Thyroid gland (tissue), 4 donors: ENCODE measurements around the gene CCDC34. TPM values are rescaled to one million over a fixed set of nuclear protein-coding genes. Genes with fewer than 3 reads are reported as not detected.

Source experiments
- DNase-seq, 2 donors: peaks; one replicate each; pipeline ENCODE4 v3.0.0-alpha.2; 2019
- H3K27ac ChIP-seq, 3 donors: fragments of 200-600 bp; sonication (generic); 1 replicate in 2 of 3; 2 replicates in 1 of 3; pipeline ENCODE4 v1.5.1; 2016 to 2019; ENCODE audit warnings: mild to moderate bottlenecking in 1 of 3, moderate library complexity in 1 of 3
- H3K27me3 ChIP-seq: fragments of 200-600 bp; sonication (generic); one replicate; pipeline ENCODE4 v1.5.1; 2019
- H3K36me3 ChIP-seq, 2 donors: fragments of 200-600 bp; sonication (generic); one replicate each; pipeline ENCODE4 v1.5.1; 2016 to 2019
- H3K4me1 ChIP-seq, 2 donors: fragments of 200-600 bp; sonication (generic); one replicate each; pipeline ENCODE4 v1.5.1; 2017 to 2019
- H3K4me3 ChIP-seq, 3 donors: fragments of 200-600 bp; sonication (generic); replicated peaks in 1 of 3; 1 replicate in 2 of 3; 2 replicates in 1 of 3; pipeline ENCODE4 v1.5.1; 2016; ENCODE audit warnings: mild to moderate bottlenecking in 1 of 3
- H3K9me3 ChIP-seq: fragments of 200-600 bp; sonication (generic); one replicate; pipeline ENCODE4 v1.5.1; 2017
- POLR2A ChIP-seq, 2 donors: fragments of 450-650 bp; IDR thresholded peaks; one replicate each; pipeline ENCODE4 v1.6.1; 2017; ENCODE audit warnings: antibody characterized with exemption in 2 of 2, mild to moderate bottlenecking in 2 of 2, moderate library complexity in 1 of 2
- WGBS, 2 donors: methylation state at CpG; one replicate each; pipeline ENCODE4 v1.1.5; 2017; 5-methylcytosine and 5-hydroxymethylcytosine counted together
- intact Hi-C: fragments of 100-400 bp; cut with DNase I; formaldehyde crosslinking; loops from one replicate; pipeline ENCODE4 v1.15.1; 2023
- total RNA-seq, 4 donors: library from RNA; depleted of rRNA; stranded (reverse); fragments of >200 nt; gene quantifications; one replicate each; pipeline ENCODE4 v1.2.3, GENCODE V29; 2016
- TF ChIP-seq, protein P1 (sequence below), 6 experiments: fragments of 200-600 bp in 3 of 6; fragments of 450-650 bp in 3 of 6; sonication (generic) in 3 of 6; IDR thresholded peaks; one replicate each; pipeline ENCODE4 v1.5.1; 2016 to 2019; ENCODE audit warnings: antibody characterized with exemption in 6 of 6, mild to moderate bottlenecking in 2 of 6, inconsistent platforms in 1 of 6, moderate library complexity in 1 of 6

The CCDC34 gene
- total RNA-seq, 4 donors from 2014 or later: 2.1 to 4.6 (median 3.9) TPM

DNA sequence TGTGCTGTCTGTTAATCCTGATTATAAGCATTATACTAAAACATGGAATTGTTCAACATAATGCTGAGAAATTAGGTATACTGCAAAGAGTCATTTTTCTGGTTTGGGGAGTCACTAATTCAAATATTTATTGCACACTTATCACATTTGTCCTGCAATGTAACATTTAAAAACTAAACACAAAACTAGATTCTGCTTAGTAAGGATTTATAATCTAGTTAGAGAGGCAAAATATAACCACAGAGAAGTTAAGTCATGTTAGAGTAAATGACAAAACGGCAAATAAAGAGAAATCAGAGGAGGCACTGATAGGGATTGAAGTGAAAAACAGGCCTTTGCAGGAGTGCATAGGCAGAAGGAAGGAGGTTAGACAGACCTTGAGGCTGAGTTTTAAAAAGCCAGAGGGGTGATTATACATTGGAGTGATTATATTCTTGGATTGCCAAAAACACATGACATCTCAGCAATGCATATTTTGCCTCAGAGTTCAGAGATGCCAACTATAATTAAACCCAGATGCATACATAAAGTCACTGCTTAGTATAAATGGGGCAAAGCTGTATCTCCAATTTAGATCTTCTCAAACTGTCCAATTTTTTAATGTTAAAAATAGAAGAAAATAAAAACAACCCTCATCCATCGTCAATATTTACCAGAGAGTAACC is 49.7 kb downstream of the CCDC34 start:
- H3K9me3 ChIP-seq: no peaks in the 10 kb centered on the region
- 92 to 94% methylated on average over 2 of the region's 2 CpGs for WGBS, 2 donors
- no peak for TF ChIP-seq POLR2A (IDR thresholded peaks at IDR 0.05)
- DNase-seq: no peak
- intact Hi-C loops: no loop called here
- no peak overlapping the region for H3K27ac ChIP-seq
- no peaks in the 10 kb centered on the region for H3K27me3 ChIP-seq
- no peaks in the 10 kb centered on the region for H3K4me1 ChIP-seq
- H3K36me3 ChIP-seq: no peaks in the 10 kb centered on the region
- no peak overlapping the region for H3K4me3 ChIP-seq

DNA sequence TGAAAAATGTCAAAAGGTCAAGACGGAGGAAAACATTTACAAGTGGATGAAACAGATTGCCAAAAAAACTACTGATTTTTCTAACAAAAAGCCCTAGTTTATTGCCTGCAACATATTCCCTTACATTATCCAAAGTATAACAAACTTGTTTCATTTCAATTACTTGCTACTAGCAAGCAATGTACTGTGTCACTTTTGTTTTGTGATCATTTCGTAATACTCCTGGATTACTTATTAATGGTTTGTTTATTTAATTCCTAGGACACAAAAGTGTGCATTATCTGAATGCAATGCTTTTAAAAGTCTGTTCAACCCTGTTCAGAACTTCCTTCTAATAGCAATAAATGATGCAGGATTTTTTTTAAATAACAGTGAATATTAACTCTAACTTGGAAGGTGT is 50.9 kb downstream of the CCDC34 start:
- DNase-seq: no peak
- H3K27me3 ChIP-seq: no peaks in the 10 kb centered on the region
- 88 to 92% methylated on average over 2 of the region's 2 CpGs for WGBS, 2 donors
- H3K27ac ChIP-seq: no peak overlapping the region
- intact Hi-C loops: no loop called here
- no peak overlapping the region for H3K4me3 ChIP-seq
- no peaks in the 10 kb centered on the region for H3K36me3 ChIP-seq
- no peak for TF ChIP-seq POLR2A (IDR thresholded peaks at IDR 0.05)
- TF ChIP-seq, protein P1, sequence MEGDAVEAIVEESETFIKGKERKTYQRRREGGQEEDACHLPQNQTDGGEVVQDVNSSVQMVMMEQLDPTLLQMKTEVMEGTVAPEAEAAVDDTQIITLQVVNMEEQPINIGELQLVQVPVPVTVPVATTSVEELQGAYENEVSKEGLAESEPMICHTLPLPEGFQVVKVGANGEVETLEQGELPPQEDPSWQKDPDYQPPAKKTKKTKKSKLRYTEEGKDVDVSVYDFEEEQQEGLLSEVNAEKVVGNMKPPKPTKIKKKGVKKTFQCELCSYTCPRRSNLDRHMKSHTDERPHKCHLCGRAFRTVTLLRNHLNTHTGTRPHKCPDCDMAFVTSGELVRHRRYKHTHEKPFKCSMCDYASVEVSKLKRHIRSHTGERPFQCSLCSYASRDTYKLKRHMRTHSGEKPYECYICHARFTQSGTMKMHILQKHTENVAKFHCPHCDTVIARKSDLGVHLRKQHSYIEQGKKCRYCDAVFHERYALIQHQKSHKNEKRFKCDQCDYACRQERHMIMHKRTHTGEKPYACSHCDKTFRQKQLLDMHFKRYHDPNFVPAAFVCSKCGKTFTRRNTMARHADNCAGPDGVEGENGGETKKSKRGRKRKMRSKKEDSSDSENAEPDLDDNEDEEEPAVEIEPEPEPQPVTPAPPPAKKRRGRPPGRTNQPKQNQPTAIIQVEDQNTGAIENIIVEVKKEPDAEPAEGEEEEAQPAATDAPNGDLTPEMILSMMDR (IDR thresholded peaks at IDR 0.05): no peak
- H3K9me3 ChIP-seq: no peaks in the 10 kb centered on the region
- no peaks in the 10 kb centered on the region for H3K4me1 ChIP-seq

DNA sequence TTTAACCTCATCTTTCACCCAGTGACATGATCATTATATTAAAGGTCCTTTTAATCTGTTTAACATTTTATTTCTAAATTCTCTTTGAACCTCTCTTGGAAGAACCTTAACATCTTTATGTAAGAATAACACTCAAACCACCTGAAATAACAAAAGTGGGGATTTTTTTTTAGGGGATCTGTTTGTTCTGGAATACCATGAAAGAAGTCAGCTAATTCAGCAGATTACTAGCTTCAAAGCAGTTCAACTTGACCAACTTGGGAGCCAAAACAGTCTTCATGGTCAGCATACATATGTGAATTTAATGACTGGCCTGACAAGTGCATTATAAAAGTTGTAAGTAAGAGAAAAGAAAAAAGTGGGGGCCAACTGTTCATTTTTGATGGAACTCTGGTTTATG is 52.3 kb downstream of the CCDC34 start:
- Histone ChIP-seq H3K27ac (no peak overlapping the region), H3K27me3 (no peaks in the 10 kb centered on the region), H3K36me3 (no peaks in the 10 kb centered on the region), H3K9me3 (no peaks in the 10 kb centered on the region), H3K4me1 (no peaks in the 10 kb centered on the region), H3K4me3 (no peak overlapping the region)
- TF ChIP-seq, protein P1 (IDR thresholded peaks at IDR 0.05): no peak
- no peak for TF ChIP-seq POLR2A (IDR thresholded peaks at IDR 0.05)
- intact Hi-C loops: no loop called here
- no peak for DNase-seq

DNA sequence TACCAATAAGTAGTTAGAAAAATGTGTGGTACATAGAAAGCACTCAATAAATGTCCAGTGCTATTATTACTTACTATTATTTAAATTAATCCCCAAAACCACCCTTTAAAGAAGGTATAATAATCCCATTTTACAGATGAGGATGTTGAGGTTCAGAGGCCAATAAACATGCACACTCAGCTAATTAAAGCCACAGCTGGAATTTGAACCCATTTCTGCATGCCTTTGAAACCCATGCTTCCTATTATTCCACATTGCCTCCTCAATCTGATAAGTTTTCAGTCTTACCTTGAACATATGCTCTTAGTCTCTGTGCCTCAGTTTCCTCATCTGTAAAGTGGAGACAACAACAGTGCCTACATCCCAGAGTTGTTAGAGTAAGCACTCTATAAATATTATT is 52.8 kb downstream of the CCDC34 start:
- no peak for TF ChIP-seq POLR2A (IDR thresholded peaks at IDR 0.05)
- TF ChIP-seq, protein P1 (IDR thresholded peaks at IDR 0.05): no peak
- H3K36me3 ChIP-seq: no peaks in the 10 kb centered on the region
- DNase-seq: no peak
- no peaks in the 10 kb centered on the region for H3K9me3 ChIP-seq
- no peaks in the 10 kb centered on the region for H3K4me1 ChIP-seq
- intact Hi-C loops: no loop called here
- H3K4me3 ChIP-seq: no peak overlapping the region
- no peaks in the 10 kb centered on the region for H3K27me3 ChIP-seq
- H3K27ac ChIP-seq: no peak overlapping the region

DNA sequence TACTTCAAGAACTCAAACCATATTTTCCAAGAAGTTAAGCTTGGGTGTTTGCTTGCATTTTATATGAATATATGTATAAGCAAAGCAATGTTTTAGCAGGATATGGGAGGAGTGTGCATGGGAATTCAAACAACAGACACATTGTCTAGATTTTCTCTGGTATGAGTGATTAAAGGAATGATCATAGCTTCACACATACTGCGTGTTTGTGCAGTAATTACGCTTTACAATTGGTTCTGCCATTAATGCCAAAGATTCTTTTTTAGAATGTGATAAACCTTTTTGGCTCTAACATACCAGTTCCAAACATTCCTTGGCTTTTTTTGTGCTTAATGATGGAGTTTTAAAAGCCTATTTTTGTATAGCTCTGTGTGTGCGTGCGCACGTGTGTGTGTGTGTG is 54.0 kb downstream of the CCDC34 start:
- WGBS, 2 donors: 88 to 92% methylated on average over 5 of the region's 5 CpGs
- H3K4me1 ChIP-seq: no peaks in the 10 kb centered on the region
- H3K36me3 ChIP-seq: no peaks in the 10 kb centered on the region
- H3K9me3 ChIP-seq: no peaks in the 10 kb centered on the region
- intact Hi-C loops: no loop called here
- DNase-seq: no peak
- TF ChIP-seq, protein P1 (IDR thresholded peaks at IDR 0.05): no peak
- TF ChIP-seq POLR2A (IDR thresholded peaks at IDR 0.05): no peak
- H3K4me3 ChIP-seq: no peak overlapping the region
- no peaks in the 10 kb centered on the region for H3K27me3 ChIP-seq
- H3K27ac ChIP-seq: no peak overlapping the region

DNA sequence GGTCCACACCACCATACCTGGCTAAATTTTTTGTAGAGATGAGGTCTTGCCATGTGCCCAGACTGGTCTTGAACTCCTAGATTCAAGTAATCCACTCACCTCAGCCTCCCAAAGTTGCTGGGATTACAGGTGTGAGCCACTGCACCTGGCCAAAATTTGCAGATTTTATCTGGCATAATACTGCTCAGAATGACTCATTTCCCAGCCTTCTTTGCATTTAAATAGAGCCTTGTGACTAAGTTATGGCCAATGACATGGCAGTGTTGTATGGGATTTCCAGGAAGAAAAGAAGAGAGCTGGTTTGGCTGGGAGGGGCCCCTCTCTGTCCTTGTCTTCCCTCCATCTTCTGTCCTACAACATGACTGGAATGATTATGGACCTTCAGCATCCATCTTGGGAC is 55.8 kb downstream of the CCDC34 start:
- Histone ChIP-seq H3K9me3 (no peaks in the 10 kb centered on the region), H3K27ac (no peak overlapping the region), H3K27me3 (no peaks in the 10 kb centered on the region), H3K36me3 (no peaks in the 10 kb centered on the region), H3K4me1 (no peaks in the 10 kb centered on the region), H3K4me3 (no peak overlapping the region)
- TF ChIP-seq, protein P1 (IDR thresholded peaks at IDR 0.05): no peak
- TF ChIP-seq POLR2A (IDR thresholded peaks at IDR 0.05): no peak
- DNase-seq: no peak
- intact Hi-C loops: no loop called here
